Embryonic facial prominence (tissue), 1 donor: ENCODE data around the gene UGT1A6.

Experiments
- DNase-seq: peaks from one replicate; pipeline ENCODE4 v3.0.0-alpha.2; 2016; ENCODE audit errors: extremely low spot score

Gene UGT1A6

GRCh38 chr2:233819884-233820773, 127.4 kb downstream of the UGT1A6 start:
- no peak for DNase-seq

DNA sequence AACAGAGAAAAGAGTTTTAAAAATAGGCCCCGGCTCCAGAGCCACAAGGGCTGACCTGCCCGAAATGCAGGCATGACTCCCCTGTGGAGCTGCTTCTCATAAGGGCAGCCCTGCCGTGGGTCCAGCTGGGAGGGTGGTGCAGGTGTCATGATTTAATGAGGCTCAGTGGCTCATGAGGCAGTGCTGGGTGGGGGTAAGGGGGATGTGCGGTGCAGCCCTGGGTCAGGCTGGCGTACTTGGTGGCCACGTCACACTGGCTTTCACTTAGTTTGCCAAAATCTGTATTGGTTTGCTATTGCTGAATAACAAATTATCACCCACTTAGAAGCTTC, 128.1 kb downstream of the UGT1A6 start:
- DNase-seq = no peak

DNA sequence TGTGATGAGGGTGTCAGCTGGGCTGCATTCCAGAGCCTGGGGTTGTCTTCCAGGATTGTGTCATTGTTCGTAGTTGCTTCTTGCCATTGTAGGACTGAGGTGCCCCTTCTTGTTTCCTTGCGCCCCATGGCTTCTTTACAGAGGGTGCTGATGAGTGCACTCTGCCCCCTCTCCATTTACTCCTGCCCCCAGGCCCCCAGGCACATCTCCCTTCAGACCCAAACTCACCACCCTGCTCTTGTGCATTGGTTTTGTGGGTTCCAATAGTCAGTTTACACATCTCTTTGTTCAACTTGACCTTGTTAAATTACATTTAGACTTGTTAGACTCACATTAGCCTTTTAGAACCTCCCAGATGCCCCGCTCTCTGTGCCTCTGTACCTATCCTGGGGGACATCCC, 128.5 kb downstream of the UGT1A6 start:
- DNase-seq = no peak

DNA sequence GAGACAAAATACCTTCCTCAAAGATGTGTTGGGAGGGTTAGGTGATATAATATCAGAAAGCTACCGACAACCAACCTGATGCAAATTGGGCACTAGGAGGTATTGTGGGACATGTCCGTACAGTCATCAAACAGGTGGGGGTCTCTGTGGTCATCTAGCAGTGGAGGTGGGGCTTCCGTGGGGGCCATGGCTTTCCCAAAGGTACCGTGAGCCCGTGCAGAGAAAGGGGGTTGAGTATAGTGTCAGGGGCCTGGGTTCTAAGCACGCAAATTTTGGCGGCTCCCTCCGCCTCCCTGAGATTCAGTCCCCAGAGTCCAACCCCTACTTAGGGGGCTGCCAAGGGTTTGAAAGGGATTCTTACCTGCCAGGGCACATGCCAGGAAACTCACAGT, 129.0 kb downstream of the UGT1A6 start:
- DNase-seq = no peak

DNA sequence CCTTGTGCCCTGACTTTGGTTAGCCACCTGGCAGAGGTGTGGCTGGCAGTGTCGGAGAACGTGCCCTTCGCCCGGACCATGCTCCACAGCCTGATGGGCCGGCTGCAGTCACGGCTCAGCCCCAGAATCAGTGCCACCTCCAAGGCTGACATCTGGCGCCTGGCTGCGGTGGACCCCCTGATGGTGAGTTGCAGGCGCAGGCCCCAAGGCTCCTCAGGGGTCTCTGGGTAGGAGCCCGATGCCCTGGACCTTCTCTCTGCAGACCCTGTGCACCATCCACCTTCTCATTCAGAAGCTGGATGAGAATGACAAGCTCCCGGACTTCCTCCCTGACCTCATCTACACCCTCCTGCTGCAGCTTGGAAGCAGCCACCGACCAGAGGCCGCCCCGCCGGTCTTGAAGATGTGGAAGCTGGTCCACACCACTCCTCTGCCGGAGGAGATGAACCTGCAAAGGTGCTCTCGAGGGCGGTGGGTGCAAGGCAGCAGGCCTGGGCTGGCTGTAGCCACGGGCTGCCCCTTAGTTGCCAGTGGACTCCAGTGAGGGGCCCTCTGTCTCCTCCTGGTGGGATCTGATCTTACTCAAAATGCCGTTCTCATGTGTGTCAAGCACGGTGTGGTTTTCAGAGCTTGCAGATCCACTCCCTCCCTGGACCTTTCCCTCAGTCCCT, 129.5 kb downstream of the UGT1A6 start:
- no peak for DNase-seq
